Measurements from ENCODE around the gene CRLF1. TPM values are rescaled to one million over a fixed set of nuclear protein-coding genes. Genes with fewer than 3 reads are reported as not detected.

Gene CRLF1
- polyA plus RNA-seq, 1 experiment = 5.6 TPM

DNA sequence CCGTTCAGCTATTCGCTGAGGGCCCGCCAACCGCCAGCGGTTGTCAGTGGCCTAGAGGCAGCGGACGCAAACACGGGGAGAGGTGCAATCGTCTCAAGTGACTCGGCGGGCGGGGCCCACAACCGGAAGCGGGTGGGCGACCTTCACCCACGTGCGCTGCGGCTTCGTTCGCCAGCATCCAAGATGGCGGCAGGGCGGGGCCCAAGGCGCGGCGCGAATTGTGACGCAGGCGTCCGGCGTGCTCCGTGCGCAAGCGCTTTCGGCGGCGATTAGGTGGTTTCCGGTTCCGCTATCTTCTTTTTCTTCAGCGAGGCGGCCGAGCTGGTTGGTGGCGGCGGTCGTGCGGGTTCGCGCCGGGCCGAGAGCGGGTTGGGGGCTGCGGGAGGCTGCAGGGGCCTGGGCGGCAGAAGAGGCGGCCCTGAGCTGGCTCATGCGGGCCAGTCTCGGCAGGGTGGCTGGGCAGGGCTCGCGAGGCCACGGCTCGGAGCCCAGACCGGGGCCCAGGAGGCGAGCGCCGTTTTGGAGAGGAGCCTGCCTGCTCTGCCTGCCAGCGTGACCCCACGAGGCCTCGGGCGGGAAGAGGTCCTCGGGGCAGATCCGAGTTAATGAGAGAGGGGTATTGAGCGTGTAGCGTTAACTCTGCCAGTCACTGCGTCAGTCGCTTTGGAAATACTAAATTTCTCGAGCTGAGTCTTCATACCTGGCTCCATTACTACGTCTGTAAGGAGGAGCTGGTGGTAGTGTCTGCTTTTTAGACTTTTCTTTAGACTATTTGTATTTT is 34.8 kb downstream of the CRLF1 start, which contains the start of gene UBA52:
TSS of gene UBA52 (plus strand) at position 294 of the 781 bp plus-strand sequence. CDS start 1,444 bp downstream, outside the sequence.
- DNase-seq (ENCODE audit: low read depth) = peak; percentile 79
- peak within 1 kb of the TSS; percentile 81 for H3K4me3 ChIP-seq (ENCODE audit: low read depth, low read length)
- H3K27me3 ChIP-seq (ENCODE audit: control insufficient read depth, insufficient read depth, low read length) = no peaks in the 10 kb centered on the region
- CTCF ChIA-PET = interaction anchor here (0.5 to 3.6 kb wide), 13 partner anchors 9 to 296 kb away, joined by 3 to 37 read pairs (median 3); partner anchors contain the start of genes KXD1 and REX1BD
- POLR2A ChIA-PET = no interaction called here
- H3K36me3 ChIP-seq (ENCODE audit: control insufficient read depth, insufficient read depth, low read length) = peaks cover 30% of the 10 kb centered on the region
- TF ChIP-seq, protein P1, sequence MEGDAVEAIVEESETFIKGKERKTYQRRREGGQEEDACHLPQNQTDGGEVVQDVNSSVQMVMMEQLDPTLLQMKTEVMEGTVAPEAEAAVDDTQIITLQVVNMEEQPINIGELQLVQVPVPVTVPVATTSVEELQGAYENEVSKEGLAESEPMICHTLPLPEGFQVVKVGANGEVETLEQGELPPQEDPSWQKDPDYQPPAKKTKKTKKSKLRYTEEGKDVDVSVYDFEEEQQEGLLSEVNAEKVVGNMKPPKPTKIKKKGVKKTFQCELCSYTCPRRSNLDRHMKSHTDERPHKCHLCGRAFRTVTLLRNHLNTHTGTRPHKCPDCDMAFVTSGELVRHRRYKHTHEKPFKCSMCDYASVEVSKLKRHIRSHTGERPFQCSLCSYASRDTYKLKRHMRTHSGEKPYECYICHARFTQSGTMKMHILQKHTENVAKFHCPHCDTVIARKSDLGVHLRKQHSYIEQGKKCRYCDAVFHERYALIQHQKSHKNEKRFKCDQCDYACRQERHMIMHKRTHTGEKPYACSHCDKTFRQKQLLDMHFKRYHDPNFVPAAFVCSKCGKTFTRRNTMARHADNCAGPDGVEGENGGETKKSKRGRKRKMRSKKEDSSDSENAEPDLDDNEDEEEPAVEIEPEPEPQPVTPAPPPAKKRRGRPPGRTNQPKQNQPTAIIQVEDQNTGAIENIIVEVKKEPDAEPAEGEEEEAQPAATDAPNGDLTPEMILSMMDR (IDR thresholded peaks at IDR 0.05; ENCODE audit: insufficient read depth, low read depth, low read length) = no peak

DNA sequence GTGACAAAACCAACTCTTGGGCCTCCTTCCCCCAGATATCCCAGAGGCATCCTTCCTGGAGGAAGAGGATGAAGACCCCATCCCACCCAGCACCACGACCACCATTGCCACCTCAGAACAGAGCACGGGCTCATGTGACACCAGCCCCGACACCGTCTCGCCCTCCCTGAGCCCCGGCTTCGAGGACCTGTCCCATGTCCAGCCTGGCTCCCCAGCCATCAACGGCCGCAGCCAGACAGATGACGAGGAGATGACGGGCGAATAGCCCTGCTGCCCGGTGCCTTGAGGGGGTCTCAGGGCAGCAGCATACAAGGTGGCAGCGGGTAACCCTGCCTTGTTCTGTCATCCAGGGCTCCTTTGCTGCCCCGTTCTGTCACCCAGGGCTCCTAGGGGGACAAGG is 38.2 kb downstream of the CRLF1 start:
- Histone ChIP-seq H3K4me3 (ENCODE audit: low read depth, low read length) (no peak overlapping the region), H3K36me3 (ENCODE audit: control insufficient read depth, insufficient read depth, low read length) (peaks cover 22% of the 10 kb centered on the region), H3K27me3 (ENCODE audit: control insufficient read depth, insufficient read depth, low read length) (no peaks in the 10 kb centered on the region)
- ChIA-PET POLR2A (no interaction called here), CTCF (interaction anchor here (0.5 to 1.7 kb wide), 3 partner anchors 9 to 20 kb away, joined by 4 to 5 read pairs (median 4); partner anchors contain the start of genes KXD1 and REX1BD)
- no peak for DNase-seq (ENCODE audit: low read depth)
- TF ChIP-seq, protein P1 (IDR thresholded peaks at IDR 0.05; ENCODE audit: insufficient read depth, low read depth, low read length) = no peak

DNA sequence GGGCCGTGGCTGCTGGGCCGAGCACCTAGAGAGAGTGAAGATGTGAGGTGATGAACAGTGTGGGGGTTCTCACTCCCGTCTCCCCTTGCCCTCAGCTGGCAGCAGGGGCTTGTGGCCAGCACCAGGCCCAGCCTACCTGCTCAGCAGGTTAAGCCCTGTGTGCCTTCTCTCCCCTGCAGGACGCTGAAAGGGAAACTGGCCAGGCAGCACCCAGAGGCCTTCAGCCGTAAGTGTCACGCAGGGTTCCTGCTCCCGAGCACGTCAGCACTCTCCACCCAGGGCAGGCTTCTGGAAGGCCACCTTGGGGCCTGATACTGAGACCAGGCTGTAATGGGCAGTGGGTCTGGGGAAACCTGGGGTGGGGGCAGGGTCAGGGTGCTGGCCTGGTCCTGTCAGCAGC is 39.6 kb downstream of the CRLF1 start:
- peaks cover 22% of the 10 kb centered on the region for H3K36me3 ChIP-seq (ENCODE audit: control insufficient read depth, insufficient read depth, low read length)
- POLR2A ChIA-PET = no interaction called here
- H3K4me3 ChIP-seq (ENCODE audit: low read depth, low read length) = no peak overlapping the region
- no peak for DNase-seq (ENCODE audit: low read depth)
- TF ChIP-seq, protein P1 (IDR thresholded peaks at IDR 0.05; ENCODE audit: insufficient read depth, low read depth, low read length) = no peak
- H3K27me3 ChIP-seq (ENCODE audit: control insufficient read depth, insufficient read depth, low read length) = no peaks in the 10 kb centered on the region
- CTCF ChIA-PET = no interaction called here

DNA sequence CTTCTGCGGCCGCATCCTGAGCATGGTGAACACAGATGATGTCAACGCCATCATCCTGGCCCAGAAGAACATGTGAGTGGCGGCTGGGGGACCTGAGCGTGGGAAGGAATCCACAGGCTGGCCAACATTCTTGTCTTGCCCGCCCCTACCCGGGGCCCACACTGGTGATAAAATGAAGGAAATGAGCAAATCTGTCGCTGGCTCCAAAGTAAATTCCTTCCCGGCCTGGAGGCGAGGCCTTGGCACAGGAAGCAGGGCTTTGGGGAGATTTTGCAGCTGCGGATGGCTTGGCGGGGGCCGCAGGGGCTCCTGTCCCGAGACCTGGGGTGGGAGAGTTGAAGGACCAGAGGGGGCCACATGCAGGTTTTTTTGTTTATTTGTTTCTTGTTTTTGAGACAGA is 44.5 kb downstream of the CRLF1 start:
- TF ChIP-seq, protein P1 (IDR thresholded peaks at IDR 0.05; ENCODE audit: insufficient read depth, low read depth, low read length) = no peak
- no peaks in the 10 kb centered on the region for H3K27me3 ChIP-seq (ENCODE audit: control insufficient read depth, insufficient read depth, low read length)

DNA sequence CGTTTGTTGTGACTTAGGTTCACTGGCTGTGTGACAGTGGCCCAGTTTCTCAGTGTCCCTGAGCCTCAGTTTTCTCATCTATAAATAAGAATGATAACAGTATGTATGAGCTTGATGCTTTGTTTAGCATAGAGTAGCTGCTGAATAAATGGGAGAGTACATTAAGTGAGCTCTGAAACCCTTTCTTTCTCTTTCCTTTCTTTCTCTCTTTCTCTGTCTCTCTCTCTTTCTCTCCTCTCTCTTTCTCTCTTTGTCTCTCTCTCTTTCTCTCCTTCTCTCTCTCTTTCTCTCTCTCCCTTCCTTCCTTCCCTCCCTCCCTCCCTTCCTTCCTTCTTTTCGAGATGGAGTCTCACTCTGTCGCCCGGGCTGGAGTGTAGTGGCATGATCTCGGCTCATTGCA is 46.9 kb downstream of the CRLF1 start:
- H3K36me3 ChIP-seq (ENCODE audit: control insufficient read depth, insufficient read depth, low read length) = peaks cover 5% of the 10 kb centered on the region
- ChIA-PET POLR2A (no interaction called here), CTCF (interaction anchor here (0.7 to 1.2 kb wide), 3 partner anchors 9 to 109 kb away, joined by 3 to 6 read pairs (median 4); no protein-coding TSS in a partner anchor)
- H3K27me3 ChIP-seq (ENCODE audit: control insufficient read depth, insufficient read depth, low read length) = no peaks in the 10 kb centered on the region
- DNase-seq (ENCODE audit: low read depth) = no peak
- TF ChIP-seq, protein P1 (IDR thresholded peaks at IDR 0.05; ENCODE audit: insufficient read depth, low read depth, low read length) = no peak
- no peak overlapping the region for H3K4me3 ChIP-seq (ENCODE audit: low read depth, low read length)

More for the DNA sequence above, 44.5 kb downstream of the CRLF1 start:
- DNase-seq (ENCODE audit: low read depth) = no peak
- POLR2A ChIA-PET = no interaction called here
- Histone ChIP-seq H3K36me3 (ENCODE audit: control insufficient read depth, insufficient read depth, low read length) (peaks cover 13% of the 10 kb centered on the region), H3K4me3 (ENCODE audit: low read depth, low read length) (no peak overlapping the region)
- CTCF ChIA-PET = interaction anchor here (0.7 to 1.0 kb wide), 2 partner anchors 26 to 32 kb away, joined by 3 to 4 read pairs; no protein-coding TSS in a partner anchor
